ENCODE measurements around the gene CYP3A7. TPM values are rescaled to one million over a fixed set of nuclear protein-coding genes. Genes with fewer than 3 reads are reported as not detected.

The CYP3A7 gene
- polyA plus RNA-seq, 1 of the 3 experiments (the other 2 are of a cell fraction) = not detected

Small RNA genes lying within 50 kb of the gene (small RNA-seq; reads per million reads assigned to genes)
- gene CYP3A51P (0 reads per million in 7 experiments), gene CYP3A7-CYP3A51P (0 reads per million in 7 experiments)

Other genes starting within 250 kb of the CYP3A7 start
- 19.6 and 19.8 TPM in 2 replicates for gene ZNF394, start 234.9 kb downstream of the CYP3A7 start, polyA plus RNA-seq (2012; rRNA removed)
- 7.5 and 9.1 TPM in 2 replicates for gene ZKSCAN5, start 230.5 kb downstream of the CYP3A7 start, polyA plus RNA-seq (2012; rRNA removed)
- gene FAM200A, start 183.1 kb downstream of the CYP3A7 start, polyA plus RNA-seq (2012; rRNA removed) = 6.2 and 8.2 TPM in 2 replicates
- gene ZNF655, start 176.6 kb downstream of the CYP3A7 start, polyA plus RNA-seq (2012; rRNA removed) = 113 and 144 TPM in 2 replicates
- 1.5 and 2.2 TPM in 2 replicates for gene TMEM225B, start 136.9 kb downstream of the CYP3A7 start, polyA plus RNA-seq (2012; rRNA removed)
- 14.9 and 18.7 TPM in 2 replicates for gene ZSCAN25, start 118.2 kb downstream of the CYP3A7 start, polyA plus RNA-seq (2012; rRNA removed)
- 0.25 and 0.31 TPM in 2 replicates for gene CYP3A5, start 55.2 kb downstream of the CYP3A7 start, polyA plus RNA-seq (2012; rRNA removed)
- gene CYP3A4, start 49.0 kb upstream of the CYP3A7 start, polyA plus RNA-seq (2012; rRNA removed) = not detected in 2 replicates
- not detected in 2 replicates for gene CYP3A43, start 92.8 kb upstream of the CYP3A7 start, polyA plus RNA-seq (2012; rRNA removed)
- not detected in 2 replicates for gene OR2AE1, start 141.8 kb upstream of the CYP3A7 start, polyA plus RNA-seq (2012; rRNA removed)
- 6.6 and 7.6 TPM in 2 replicates for gene TRIM4, start 184.3 kb upstream of the CYP3A7 start, polyA plus RNA-seq (2012; rRNA removed)
- gene GJC3, start 194.4 kb upstream of the CYP3A7 start, polyA plus RNA-seq (2012; rRNA removed) = not detected in 2 replicates
- 0.15 TPM in 1 of 2 replicates, not detected in the other for gene AZGP1, start 240.8 kb upstream of the CYP3A7 start, polyA plus RNA-seq (2012; rRNA removed)

Data from SK-N-SH (cell line).